H1 (cell line): ENCODE data around the gene RTN4RL1. TPM values are rescaled to one million over a fixed set of nuclear protein-coding genes. Genes with fewer than 3 reads are reported as not detected.

Experiments
- CREB1 ChIP-seq: IDR thresholded peaks from 2 replicates; pipeline ENCODE4 v1.6.1; 2012; ENCODE audit warnings: inconsistent platforms
- TAF1 ChIP-seq: IDR thresholded peaks from 2 replicates; pipeline ENCODE4 v1.6.1; 2011; ENCODE audit warnings: mild to moderate bottlenecking, low read depth, low read length
- polyA plus RNA-seq, 7 experiments: library from polyadenylated mRNA; depleted of rRNA in 3 of 7; stranded (reverse) in 5 of 7; unstranded in 2 of 7; fragments of >200 nt in 5 of 7; fragments of 200-250 nt in 2 of 7; gene quantifications; 1 replicate in 5 of 7; 2 replicates in 1 of 7; 4 replicates in 1 of 7; pipeline versions ENCODE4 v1.2.1 to v1.2.3, GENCODE V29; 2011 to 2013; ENCODE audit warnings: missing spikeins in 2 of 7, mixed read lengths in 2 of 7
- total RNA-seq: library from RNA; stranded (reverse); fragmentation: NEBNext Ultra II Directional; extraction: Animal tissue kit (Norgen Biotek cat#: 25700); gene quantifications from 2 replicates; pipeline ENCODE4 v1.2.1, GENCODE V29; 2021

RTN4RL1 gene
- total and polyA plus RNA-seq, 2 of the 8 experiments (the other 6 are each of a cell fraction or from before 2014, with no cell fraction given) = 0.09 TPM; not detected in 1

GRCh38 chr17:2067048-2067561 lies 42.0 kb upstream of the RTN4RL1 start (continued):
- TF ChIP-seq CREB1 (no peak), TAF1 (no peak)
